Parathyroid adenoma (tissue), 2 donors: ENCODE measurements around the gene PARP2.

Source experiments
- H2AFZ ChIP-seq: fragments of 300-600 bp; sonication (generic); one replicate; pipeline ENCODE4 v1.7.0; 2017; ENCODE audit warnings: antibody characterized with exemption, mild to moderate bottlenecking
- H3K27ac ChIP-seq: fragments of 300-600 bp; sonication (generic); one replicate; pipeline ENCODE4 v1.7.0; 2017
- H3K27me3 ChIP-seq: fragments of 300-600 bp; sonication (generic); one replicate; pipeline ENCODE4 v1.7.0; 2017; ENCODE audit warnings: low read length; ENCODE audit not compliant: control insufficient read depth, insufficient read depth
- H3K36me3 ChIP-seq: fragments of 300-600 bp; sonication (generic); one replicate; pipeline ENCODE4 v1.7.0; 2017; ENCODE audit warnings: low read length; ENCODE audit not compliant: control insufficient read depth, insufficient read depth
- H3K4me1 ChIP-seq: fragments of 300-600 bp; sonication (generic); one replicate; pipeline ENCODE4 v1.7.0; 2017; ENCODE audit warnings: control low read depth
- H3K4me2 ChIP-seq: fragments of 300-600 bp; sonication (generic); one replicate; pipeline ENCODE4 v1.7.0; 2017; ENCODE audit warnings: low read length
- H3K4me3 ChIP-seq: fragments of 300-600 bp; sonication (generic); one replicate; pipeline ENCODE4 v1.7.0; 2017; ENCODE audit warnings: low read depth, low read length
- H3K79me2 ChIP-seq: fragments of 300-600 bp; sonication (generic); one replicate; pipeline ENCODE4 v1.7.0; 2017; ENCODE audit warnings: control low read depth
- H3K9ac ChIP-seq: fragments of 300-600 bp; sonication (generic); one replicate; pipeline ENCODE4 v1.7.0; 2017; ENCODE audit warnings: mild to moderate bottlenecking
- H3K9me3 ChIP-seq: fragments of 300-600 bp; sonication (generic); one replicate; pipeline ENCODE4 v1.7.0; 2017; ENCODE audit warnings: low read length; ENCODE audit not compliant: control insufficient read depth
- CTCF ChIP-seq: fragments of 300-600 bp; sonication (generic); IDR thresholded peaks from one replicate; pipeline ENCODE4 v1.7.0; 2017; ENCODE audit warnings: antibody characterized with exemption, mild to moderate bottlenecking
- donor health status: primary hyperparathyroidism.

The PARP2 gene

GRCh38 chr14:20327005-20327869, 16.2 kb upstream of the PARP2 start:
- H3K4me1 ChIP-seq: peaks cover 5% of the 10 kb centered on the region
- no peak overlapping the region for H3K4me3 ChIP-seq
- no peaks in the 10 kb centered on the region for H3K36me3 ChIP-seq
- no peaks in the 10 kb centered on the region for H3K27me3 ChIP-seq
- peaks cover 2% of the 10 kb centered on the region for H3K79me2 ChIP-seq
- H2AFZ ChIP-seq: peak overlapping the region; percentile 56
- H3K27ac ChIP-seq: no peak overlapping the region
- H3K9me3 ChIP-seq: no peaks in the 10 kb centered on the region
- no peak overlapping the region for H3K4me2 ChIP-seq
- H3K9ac ChIP-seq: no peak overlapping the region
- peak; percentile 86 for TF ChIP-seq CTCF

DNA sequence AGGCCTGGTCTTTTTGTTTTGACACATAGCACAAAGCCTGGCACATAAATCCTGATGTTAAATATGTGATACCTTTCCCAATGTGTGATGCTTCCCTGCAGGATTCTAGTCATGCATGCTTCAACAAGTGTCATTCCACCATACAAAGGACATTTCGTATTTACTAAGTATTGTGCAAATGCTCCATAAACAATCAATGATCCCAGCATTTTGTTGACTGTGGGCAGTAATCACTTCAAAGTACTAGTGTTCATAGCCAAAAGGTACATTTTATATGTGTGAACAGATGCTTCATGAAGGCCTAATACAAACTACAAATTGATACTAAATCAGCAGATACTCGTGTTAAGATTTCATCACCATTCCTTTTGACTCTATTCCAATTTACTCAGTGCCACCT, 14.7 kb upstream of the PARP2 start:
- H3K4me2 ChIP-seq: no peak overlapping the region
- no peak overlapping the region for H3K4me3 ChIP-seq
- H3K9ac ChIP-seq: no peak overlapping the region
- H3K36me3 ChIP-seq: no peaks in the 10 kb centered on the region
- no peaks in the 10 kb centered on the region for H3K79me2 ChIP-seq
- H3K9me3 ChIP-seq: no peaks in the 10 kb centered on the region
- no peak overlapping the region for H2AFZ ChIP-seq
- H3K27me3 ChIP-seq: no peaks in the 10 kb centered on the region
- no peak overlapping the region for H3K27ac ChIP-seq
- no peak for TF ChIP-seq CTCF
- peaks cover 5% of the 10 kb centered on the region for H3K4me1 ChIP-seq

DNA sequence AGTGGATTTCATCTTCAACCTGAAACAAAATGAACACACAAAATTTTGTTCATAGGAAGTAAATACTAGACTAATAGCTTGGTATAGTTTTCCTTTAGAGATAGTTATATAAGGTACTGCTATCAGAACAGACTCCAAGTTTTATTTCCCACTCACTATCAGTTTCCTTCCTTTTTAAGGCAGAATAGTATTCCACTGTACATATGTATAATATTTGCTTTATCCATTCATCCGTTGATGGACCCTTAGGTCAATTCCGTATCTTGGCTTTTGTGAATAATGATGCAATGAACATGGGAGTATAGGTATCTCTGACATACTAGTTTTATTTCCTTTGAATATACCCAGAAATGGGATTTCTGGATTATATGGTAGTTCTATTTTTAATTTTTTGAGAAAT, 14.1 kb upstream of the PARP2 start:
- Histone ChIP-seq H3K9me3 (no peaks in the 10 kb centered on the region), H3K4me2 (no peak overlapping the region), H3K27ac (no peak overlapping the region), H3K79me2 (no peaks in the 10 kb centered on the region), H3K27me3 (no peaks in the 10 kb centered on the region), H3K4me1 (peaks cover 5% of the 10 kb centered on the region), H2AFZ (no peak overlapping the region), H3K4me3 (no peak overlapping the region), H3K9ac (no peak overlapping the region), H3K36me3 (no peaks in the 10 kb centered on the region)
- no peak for TF ChIP-seq CTCF

DNA sequence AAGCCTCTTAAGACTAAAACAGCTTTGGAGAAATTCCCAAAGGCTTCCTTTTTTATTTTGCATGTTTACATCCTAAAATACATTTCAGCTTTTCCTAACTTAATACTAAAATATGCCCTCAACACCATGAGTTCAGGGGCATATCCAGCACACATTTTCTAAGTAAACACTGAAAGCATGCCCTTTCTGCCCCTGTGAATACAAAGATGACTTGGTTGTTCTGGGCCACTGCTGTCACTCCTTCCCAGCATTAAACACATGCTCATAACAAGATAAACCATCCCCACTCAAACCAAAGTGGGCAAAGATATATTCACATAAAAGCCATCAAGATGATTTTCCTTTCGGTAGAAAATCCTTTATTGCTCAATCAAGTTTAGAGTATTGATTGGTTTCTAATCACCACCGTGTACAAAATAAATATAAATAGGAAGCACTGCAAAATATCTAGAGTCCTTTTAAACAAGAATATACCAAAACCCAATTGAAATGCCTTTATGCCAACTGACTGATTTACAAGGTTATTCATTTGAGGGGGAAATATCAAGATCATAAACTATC, 12.3 kb upstream of the PARP2 start:
- H3K4me1 ChIP-seq: peaks cover 5% of the 10 kb centered on the region
- no peak overlapping the region for H3K9ac ChIP-seq
- H3K27ac ChIP-seq: no peak overlapping the region
- H3K4me2 ChIP-seq: no peak overlapping the region
- TF ChIP-seq CTCF: no peak
- no peaks in the 10 kb centered on the region for H3K36me3 ChIP-seq
- H2AFZ ChIP-seq: no peak overlapping the region
- no peaks in the 10 kb centered on the region for H3K27me3 ChIP-seq
- H3K4me3 ChIP-seq: no peak overlapping the region
- H3K9me3 ChIP-seq: no peaks in the 10 kb centered on the region
- H3K79me2 ChIP-seq: no peaks in the 10 kb centered on the region
